ENCODE data around the gene ATG16L2. TPM values are rescaled to one million over a fixed set of nuclear protein-coding genes. Genes with fewer than 3 reads are reported as not detected.

The ATG16L2 gene
- total and polyA plus RNA-seq, 2 of the 4 experiments (the other 2 are of a cell fraction), result 1.3 to 12.7 TPM

DNA sequence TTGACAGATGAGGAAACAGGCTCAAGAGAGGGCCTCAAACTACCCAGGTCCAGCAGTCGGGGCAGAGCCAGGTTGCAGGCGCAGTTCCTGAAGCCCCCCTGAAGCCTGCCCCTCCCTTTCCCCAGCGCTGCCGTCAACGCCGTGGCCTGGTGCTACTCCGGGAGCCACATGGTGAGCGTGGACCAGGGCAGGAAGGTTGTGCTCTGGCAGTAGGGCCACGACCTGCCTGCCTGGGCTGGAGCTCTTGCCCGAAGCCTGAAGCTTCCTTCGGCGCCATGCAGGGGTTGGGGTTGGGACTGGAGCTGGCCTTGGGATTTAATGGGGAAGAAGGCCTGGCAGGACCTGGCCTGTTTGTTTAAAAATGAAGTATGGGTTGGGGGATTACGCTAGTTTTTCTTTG, 15.0 kb downstream of the ATG16L2 start:
- dilution Hi-C loops (cut with HindIII; ENCODE audit: low sequenced_read_pairs, unreplicated experiment), result no loop called here
- intact Hi-C loops (cut with micrococcal nuclease), result no loop called here

More for the DNA sequence above, 15.0 kb downstream of the ATG16L2 start:
- Histone ChIP-seq H3K9ac (ENCODE audit: low read depth, low read length) (no peak overlapping the region), H3K23ac (ENCODE audit: low read depth, low read length) (no peak overlapping the region), H2AK9ac (replicated peaks; ENCODE audit: low read depth, low read length, poor library complexity) (no peak overlapping the region), H4K20me1 (ENCODE audit: insufficient read depth, low read length) (no peaks in the 10 kb centered on the region), H3K27ac (ENCODE audit: insufficient read depth, low read length) (no peak overlapping the region), H2BK5ac (ENCODE audit: low read depth, low read length, poor library complexity, severe bottlenecking) (no peak overlapping the region), H4K8ac (ENCODE audit: low read depth in 2 of 2, low read length in 2 of 2) (no peak overlapping the region), H3K56ac (ENCODE audit: extremely low read depth, insufficient read depth, low read length) (no peak overlapping the region), H3K4ac (ENCODE audit: low read depth, low read length) (no peak overlapping the region), H4K91ac (ENCODE audit: insufficient read depth, low read depth, low read length) (no peak overlapping the region), H3K79me1 (ENCODE audit: low read depth in 1 of 2, low read length in 2 of 2) (peaks cover 0 to 6% of the 10 kb centered on the region in 2 experiments; a peak in 1 of 4 replicates), H3K27me3 (ENCODE audit: control insufficient read depth, insufficient read depth, low read length) (no peaks in the 10 kb centered on the region), H2BK120ac (ENCODE audit: low read depth, low read length) (no peak overlapping the region), H2BK20ac (ENCODE audit: low read depth, low read length) (no peak overlapping the region), H2AFZ (replicated peaks; ENCODE audit: low read length, poor library complexity) (no peak overlapping the region), H3K36me3 (ENCODE audit: control insufficient read depth, insufficient read depth, low read length) (no peaks in the 10 kb centered on the region; the same call in 1 of the 2 replicates), H3K18ac (ENCODE audit: low read depth, low read length) (no peak overlapping the region), H3K9me1 (ENCODE audit: insufficient read depth, low read length) (peaks cover 3% of the 10 kb centered on the region), H4K5ac (ENCODE audit: low read depth, low read length) (no peak overlapping the region), H2BK15ac (ENCODE audit: low read depth, low read length) (no peak overlapping the region), H3K9me3 (ENCODE audit: control insufficient read depth, insufficient read depth, low read length) (no peaks in the 10 kb centered on the region), H3K4me2 (ENCODE audit: low read depth, low read length) (no peak overlapping the region), H3K14ac (replicated peaks; ENCODE audit: low read depth, low read length) (no peak overlapping the region), H3K4me1 (ENCODE audit: control insufficient read depth, insufficient read depth, low read length) (peaks cover 4% of the 10 kb centered on the region; the same call in 1 of the 2 replicates), H3K4me3 (ENCODE audit: insufficient read depth, low read depth, low read length) (no peak overlapping the region), H2AK5ac (ENCODE audit: low read depth, low read length) (no peak overlapping the region)
- DNase-seq (no peak), ATAC-seq (ENCODE audit: low read depth) (no peak)
- TF ChIP-seq SMC3 (IDR thresholded peaks at IDR 0.05; ENCODE audit: low read depth, low read length), result no peak
- TF ChIP-seq CHD1 (IDR thresholded peaks at IDR 0.05; ENCODE audit: low read depth, low read length), result no peak
- TF ChIP-seq, protein P1, sequence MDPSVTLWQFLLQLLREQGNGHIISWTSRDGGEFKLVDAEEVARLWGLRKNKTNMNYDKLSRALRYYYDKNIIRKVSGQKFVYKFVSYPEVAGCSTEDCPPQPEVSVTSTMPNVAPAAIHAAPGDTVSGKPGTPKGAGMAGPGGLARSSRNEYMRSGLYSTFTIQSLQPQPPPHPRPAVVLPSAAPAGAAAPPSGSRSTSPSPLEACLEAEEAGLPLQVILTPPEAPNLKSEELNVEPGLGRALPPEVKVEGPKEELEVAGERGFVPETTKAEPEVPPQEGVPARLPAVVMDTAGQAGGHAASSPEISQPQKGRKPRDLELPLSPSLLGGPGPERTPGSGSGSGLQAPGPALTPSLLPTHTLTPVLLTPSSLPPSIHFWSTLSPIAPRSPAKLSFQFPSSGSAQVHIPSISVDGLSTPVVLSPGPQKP (IDR thresholded peaks at IDR 0.05; ENCODE audit: borderline replicate concordance, low read depth, low read length), result no peak
- TF ChIP-seq RFX5 (IDR thresholded peaks at IDR 0.05; ENCODE audit: low read depth, low read length), result no peak
- TF ChIP-seq, protein P2, sequence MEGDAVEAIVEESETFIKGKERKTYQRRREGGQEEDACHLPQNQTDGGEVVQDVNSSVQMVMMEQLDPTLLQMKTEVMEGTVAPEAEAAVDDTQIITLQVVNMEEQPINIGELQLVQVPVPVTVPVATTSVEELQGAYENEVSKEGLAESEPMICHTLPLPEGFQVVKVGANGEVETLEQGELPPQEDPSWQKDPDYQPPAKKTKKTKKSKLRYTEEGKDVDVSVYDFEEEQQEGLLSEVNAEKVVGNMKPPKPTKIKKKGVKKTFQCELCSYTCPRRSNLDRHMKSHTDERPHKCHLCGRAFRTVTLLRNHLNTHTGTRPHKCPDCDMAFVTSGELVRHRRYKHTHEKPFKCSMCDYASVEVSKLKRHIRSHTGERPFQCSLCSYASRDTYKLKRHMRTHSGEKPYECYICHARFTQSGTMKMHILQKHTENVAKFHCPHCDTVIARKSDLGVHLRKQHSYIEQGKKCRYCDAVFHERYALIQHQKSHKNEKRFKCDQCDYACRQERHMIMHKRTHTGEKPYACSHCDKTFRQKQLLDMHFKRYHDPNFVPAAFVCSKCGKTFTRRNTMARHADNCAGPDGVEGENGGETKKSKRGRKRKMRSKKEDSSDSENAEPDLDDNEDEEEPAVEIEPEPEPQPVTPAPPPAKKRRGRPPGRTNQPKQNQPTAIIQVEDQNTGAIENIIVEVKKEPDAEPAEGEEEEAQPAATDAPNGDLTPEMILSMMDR (conservative IDR thresholded peaks at IDR 0.05; ENCODE audit: low read depth, low read length), result no peak
- TF ChIP-seq NFE2L2 (IDR thresholded peaks at IDR 0.05; ENCODE audit: low read depth, low read length), result no peak
- TF ChIP-seq MXI1 (IDR thresholded peaks at IDR 0.05; ENCODE audit: borderline replicate concordance, low read depth, low read length), result no peak
- TF ChIP-seq, protein P3, sequence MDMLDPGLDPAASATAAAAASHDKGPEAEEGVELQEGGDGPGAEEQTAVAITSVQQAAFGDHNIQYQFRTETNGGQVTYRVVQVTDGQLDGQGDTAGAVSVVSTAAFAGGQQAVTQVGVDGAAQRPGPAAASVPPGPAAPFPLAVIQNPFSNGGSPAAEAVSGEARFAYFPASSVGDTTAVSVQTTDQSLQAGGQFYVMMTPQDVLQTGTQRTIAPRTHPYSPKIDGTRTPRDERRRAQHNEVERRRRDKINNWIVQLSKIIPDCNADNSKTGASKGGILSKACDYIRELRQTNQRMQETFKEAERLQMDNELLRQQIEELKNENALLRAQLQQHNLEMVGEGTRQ (IDR thresholded peaks at IDR 0.05; ENCODE audit: low read depth, low read length), result no peak
- no peak for TF ChIP-seq MAZ (IDR thresholded peaks at IDR 0.05; ENCODE audit: borderline replicate concordance, low read depth, low read length)
- TF ChIP-seq MAFK (IDR thresholded peaks at IDR 0.05; ENCODE audit: low read depth, low read length), result no peak
- TF ChIP-seq FOS (IDR thresholded peaks at IDR 0.05; ENCODE audit: low read depth, low read length), result no peak
- TF ChIP-seq POLR2A (IDR thresholded peaks at IDR 0.05; ENCODE audit: low read depth, low read length), result no peak
- TF ChIP-seq RCOR1 (IDR thresholded peaks at IDR 0.05; ENCODE audit: insufficient replicate concordance, low read length), result no peak
- TF ChIP-seq CEBPB (IDR thresholded peaks at IDR 0.05; ENCODE audit: low read depth, low read length), result no peak
- BruUV-seq (replicated peaks), result no TSS peak
- in situ Hi-C loops (cut with MboI; ENCODE audit: low sequenced_read_pairs), result loop anchor here (5.0 kb wide), 1 partner anchor 413 kb away; no protein-coding TSS in a partner anchor
- POLR2A ChIA-PET (ENCODE audit: unreplicated experiment), result no interaction called here
- CTCF ChIA-PET, result no interaction called here
- 90% methylated on average over 5 of the region's 13 CpGs; no CpG with 5 or more reads in 1 of the 2 experiments for WGBS, 2 experiments (ENCODE audit: extremely low coverage in 2 of 2, insufficient read length in 1 of 2)

All from IMR-90 (cell line).